Vagina (tissue), 1 donor: Measurements from ENCODE around the gene STX17. TPM values are rescaled to one million over a fixed set of nuclear protein-coding genes. Genes with fewer than 3 reads are reported as not detected.

ENCODE experiments used
- total RNA-seq: library from RNA; depleted of rRNA; stranded (reverse); fragments of >200 nt; gene quantifications from one replicate; pipeline ENCODE4 v1.2.3, GENCODE V29; 2016

STX17 gene
- total RNA-seq, 1 donor from 2014 or later = 55.7 TPM

Other genes starting within 250 kb of the STX17 start
- 23.3 TPM for gene NR4A3, start 84.8 kb upstream of the STX17 start, total RNA-seq
- 13.5 TPM for gene ERP44, start 192.3 kb downstream of the STX17 start, total RNA-seq
- gene INVS, start 192.6 kb downstream of the STX17 start, total RNA-seq = 21.9 TPM